Neural progenitor cell (in vitro differentiated cells): ENCODE measurements around the gene CLIC6. TPM values are rescaled to one million over a fixed set of nuclear protein-coding genes. Genes with fewer than 3 reads are reported as not detected.

Experiments used
- DNase-seq: peaks from one replicate; pipeline ENCODE4 v3.0.0-alpha.2; 2016; ENCODE audit warnings: low spot score
- H2AFZ ChIP-seq: fragments of 200-600 bp; sonication (generic); replicated peaks from 2 replicates; pipeline ENCODE4 v1.6.1; 2016; ENCODE audit warnings: antibody characterized with exemption
- H3F3A ChIP-seq: fragments of 200-600 bp; sonication (generic); 2 replicates; pipeline ENCODE4 v1.6.1; 2016; ENCODE audit warnings: antibody characterized with exemption, low read depth
- H3K27ac ChIP-seq: fragments of 200-600 bp; sonication (generic); 2 replicates; pipeline ENCODE4 v1.5.1; 2016; ENCODE audit warnings: mild to moderate bottlenecking
- H3K27me3 ChIP-seq: fragments of 200-600 bp; sonication (generic); 2 replicates; pipeline ENCODE4 v1.6.1; 2016; ENCODE audit warnings: mild to moderate bottlenecking, moderate library complexity
- H3K36me3 ChIP-seq: fragments of 200-600 bp; sonication (generic); 2 replicates; pipeline ENCODE4 v1.5.1; 2016
- H3K4me1 ChIP-seq: fragments of 200-600 bp; sonication (generic); 2 replicates; pipeline ENCODE4 v1.6.1; 2016; ENCODE audit warnings: mixed run types
- H3K4me2 ChIP-seq: fragments of 200-600 bp; sonication (generic); 2 replicates; pipeline ENCODE4 v1.6.1; 2016
- H3K4me3 ChIP-seq: fragments of 200-600 bp; sonication (generic); 2 replicates; pipeline ENCODE4 v1.5.1; 2016
- H3K79me2 ChIP-seq: fragments of 200-600 bp; sonication (generic); 2 replicates; pipeline ENCODE4 v1.6.1; 2016; ENCODE audit warnings: low read depth
- H3K9ac ChIP-seq: fragments of 200-600 bp; sonication (generic); 2 replicates; pipeline ENCODE4 v1.6.1; 2016
- H3K9me3 ChIP-seq: fragments of 200-600 bp; sonication (generic); 2 replicates; pipeline ENCODE4 v1.5.1; 2016; ENCODE audit warnings: low read depth
- H4K20me1 ChIP-seq: fragments of 200-600 bp; sonication (generic); 2 replicates; pipeline ENCODE4 v1.6.1; 2016; ENCODE audit warnings: low read depth
- H3K27ac Mint-ChIP-seq: 3 replicates; pipeline ENCODE4 v1.8.0; 2021; ENCODE audit warnings: mixed read lengths
- H3K27me3 Mint-ChIP-seq: 2 replicates; pipeline ENCODE4 v1.8.0; 2022; ENCODE audit warnings: low read depth, mild to moderate bottlenecking, inconsistent platforms, moderate library complexity, mixed read lengths; ENCODE audit not compliant: insufficient read depth
- H3K36me3 Mint-ChIP-seq: 3 replicates; pipeline ENCODE4 v1.8.0; 2021; ENCODE audit warnings: mixed read lengths
- H3K4me1 Mint-ChIP-seq: 3 replicates; pipeline ENCODE4 v1.8.0; 2021; ENCODE audit warnings: mixed read lengths
- H3K4me3 Mint-ChIP-seq: 3 replicates; pipeline ENCODE4 v1.8.0; 2021; ENCODE audit warnings: mild to moderate bottlenecking, moderate library complexity, mixed read lengths
- H3K9me3 Mint-ChIP-seq: 3 replicates; pipeline ENCODE4 v1.8.0; 2020; ENCODE audit warnings: mixed read lengths
- EZH2 ChIP-seq: fragments of 200-600 bp; sonication (generic); IDR thresholded peaks from 2 replicates; pipeline ENCODE4 v1.6.1; 2017; ENCODE audit warnings: antibody characterized with exemption, mild to moderate bottlenecking, moderate library complexity
- EZH2phosphoT487 ChIP-seq: fragments of 200-600 bp; sonication (generic); IDR thresholded peaks from 2 replicates; pipeline ENCODE4 v1.6.1; 2017; ENCODE audit warnings: antibody characterized with exemption
- total RNA-seq: library from RNA; depleted of rRNA; stranded (reverse); fragments of >200 nt; gene quantifications from 2 replicates; pipeline ENCODE4 v1.2.3, GENCODE V29; 2015; ENCODE audit warnings: low replicate concordance
- TF ChIP-seq, protein P1 (sequence below): fragments of 200-600 bp; sonication (generic); IDR thresholded peaks from 2 replicates; pipeline ENCODE4 v1.5.1; 2017; ENCODE audit warnings: antibody characterized with exemption, mild to moderate bottlenecking

The CLIC6 gene
- total RNA-seq, 1 donor from 2014 or later, result 0.15 TPM

DNA sequence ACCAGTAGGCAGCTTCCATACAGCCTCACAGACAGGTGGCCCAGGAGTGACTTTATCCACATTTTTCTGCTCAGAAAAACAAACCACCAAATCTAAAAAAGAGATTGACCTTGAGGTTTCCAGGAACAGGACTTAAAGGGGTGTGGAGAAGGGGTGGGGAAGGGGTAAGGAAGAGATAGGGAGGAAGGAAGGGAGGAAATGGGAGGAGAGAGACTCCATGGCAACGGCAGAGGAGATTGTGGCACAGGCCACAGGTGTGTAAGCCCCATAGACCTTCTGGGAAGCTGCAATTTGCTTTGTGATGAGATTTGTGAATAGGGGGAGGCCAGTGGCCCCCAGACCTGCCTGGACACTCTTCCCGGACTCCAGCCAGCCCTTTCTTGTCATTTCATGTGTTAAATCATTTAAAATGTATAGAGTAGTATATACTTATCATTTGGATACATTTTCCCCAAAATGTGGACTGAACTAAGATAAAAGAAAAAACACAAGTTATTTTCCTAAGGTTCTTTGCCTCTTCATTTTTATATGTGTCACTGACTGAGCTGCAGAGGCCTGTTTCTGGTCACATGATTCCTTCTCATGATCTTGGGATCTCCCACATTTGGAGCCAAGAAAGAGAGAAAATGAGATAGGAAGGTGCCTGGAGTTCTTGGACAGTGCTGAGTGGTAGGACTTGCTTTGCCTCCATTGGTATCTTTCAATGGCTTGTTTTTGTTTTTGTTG lies 55.5 kb downstream of the CLIC6 start:
- Histone ChIP-seq H3K79me2 (no peaks in the 10 kb centered on the region), H3K4me2 (no peak overlapping the region), H3K4me3 (no peak overlapping the region), H3K9me3 (no peaks in the 10 kb centered on the region), H4K20me1 (no peaks in the 10 kb centered on the region), H3F3A (no peaks in the 10 kb centered on the region), H3K36me3 (no peaks in the 10 kb centered on the region), H3K27ac (no peak overlapping the region), H2AFZ (no peak overlapping the region), H3K9ac (no peak overlapping the region), H3K27me3 (no peaks in the 10 kb centered on the region), H3K4me1 (no peaks in the 10 kb centered on the region)
- Mint-ChIP-seq H3K4me1 (no peaks in the 10 kb centered on the region), H3K27ac (no peak overlapping the region), H3K4me3 (no peak overlapping the region), H3K36me3 (no peaks in the 10 kb centered on the region), H3K27me3 (peaks cover 9% of the 10 kb centered on the region), H3K9me3 (peaks cover 2% of the 10 kb centered on the region)
- DNase-seq, result no peak
- no peak for TF ChIP-seq EZH2
- TF ChIP-seq, protein P1, sequence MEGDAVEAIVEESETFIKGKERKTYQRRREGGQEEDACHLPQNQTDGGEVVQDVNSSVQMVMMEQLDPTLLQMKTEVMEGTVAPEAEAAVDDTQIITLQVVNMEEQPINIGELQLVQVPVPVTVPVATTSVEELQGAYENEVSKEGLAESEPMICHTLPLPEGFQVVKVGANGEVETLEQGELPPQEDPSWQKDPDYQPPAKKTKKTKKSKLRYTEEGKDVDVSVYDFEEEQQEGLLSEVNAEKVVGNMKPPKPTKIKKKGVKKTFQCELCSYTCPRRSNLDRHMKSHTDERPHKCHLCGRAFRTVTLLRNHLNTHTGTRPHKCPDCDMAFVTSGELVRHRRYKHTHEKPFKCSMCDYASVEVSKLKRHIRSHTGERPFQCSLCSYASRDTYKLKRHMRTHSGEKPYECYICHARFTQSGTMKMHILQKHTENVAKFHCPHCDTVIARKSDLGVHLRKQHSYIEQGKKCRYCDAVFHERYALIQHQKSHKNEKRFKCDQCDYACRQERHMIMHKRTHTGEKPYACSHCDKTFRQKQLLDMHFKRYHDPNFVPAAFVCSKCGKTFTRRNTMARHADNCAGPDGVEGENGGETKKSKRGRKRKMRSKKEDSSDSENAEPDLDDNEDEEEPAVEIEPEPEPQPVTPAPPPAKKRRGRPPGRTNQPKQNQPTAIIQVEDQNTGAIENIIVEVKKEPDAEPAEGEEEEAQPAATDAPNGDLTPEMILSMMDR, result no peak
- no peak for TF ChIP-seq EZH2phosphoT487

DNA sequence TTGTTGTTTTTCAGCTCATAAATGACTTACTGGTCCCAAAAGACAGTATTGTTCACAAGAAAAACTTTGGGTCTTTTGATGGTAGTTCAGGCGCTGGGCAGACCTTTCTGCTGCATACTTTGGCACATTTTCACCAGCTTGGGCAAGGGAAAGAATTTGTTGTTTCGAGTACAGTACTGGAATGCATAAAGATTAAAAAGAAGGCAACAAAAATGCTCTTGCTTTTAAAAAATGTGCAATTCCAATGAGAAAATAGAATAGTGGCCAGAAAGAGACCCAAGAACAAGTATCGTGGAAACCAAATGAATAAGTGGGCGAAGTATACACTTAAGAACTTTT lies 56.0 kb downstream of the CLIC6 start:
- H4K20me1 ChIP-seq, result no peaks in the 10 kb centered on the region
- Mint-ChIP-seq H3K4me3 (no peak overlapping the region), H3K36me3 (no peaks in the 10 kb centered on the region), H3K27me3 (peaks cover 6% of the 10 kb centered on the region), H3K4me1 (no peaks in the 10 kb centered on the region), H3K9me3 (peaks cover 2% of the 10 kb centered on the region), H3K27ac (no peak overlapping the region)
- no peak for DNase-seq
- H3K4me3 ChIP-seq, result no peak overlapping the region
- H2AFZ ChIP-seq, result no peak overlapping the region
- no peaks in the 10 kb centered on the region for H3K79me2 ChIP-seq
- no peak overlapping the region for H3K27ac ChIP-seq
- no peak overlapping the region for H3K9ac ChIP-seq
- no peaks in the 10 kb centered on the region for H3K36me3 ChIP-seq
- TF ChIP-seq EZH2phosphoT487 (no peak), EZH2 (no peak)
- TF ChIP-seq, protein P1, result no peak
- no peaks in the 10 kb centered on the region for H3K27me3 ChIP-seq
- H3F3A ChIP-seq, result no peaks in the 10 kb centered on the region
- no peak overlapping the region for H3K4me2 ChIP-seq
- H3K4me1 ChIP-seq, result no peaks in the 10 kb centered on the region
- H3K9me3 ChIP-seq, result no peaks in the 10 kb centered on the region

DNA sequence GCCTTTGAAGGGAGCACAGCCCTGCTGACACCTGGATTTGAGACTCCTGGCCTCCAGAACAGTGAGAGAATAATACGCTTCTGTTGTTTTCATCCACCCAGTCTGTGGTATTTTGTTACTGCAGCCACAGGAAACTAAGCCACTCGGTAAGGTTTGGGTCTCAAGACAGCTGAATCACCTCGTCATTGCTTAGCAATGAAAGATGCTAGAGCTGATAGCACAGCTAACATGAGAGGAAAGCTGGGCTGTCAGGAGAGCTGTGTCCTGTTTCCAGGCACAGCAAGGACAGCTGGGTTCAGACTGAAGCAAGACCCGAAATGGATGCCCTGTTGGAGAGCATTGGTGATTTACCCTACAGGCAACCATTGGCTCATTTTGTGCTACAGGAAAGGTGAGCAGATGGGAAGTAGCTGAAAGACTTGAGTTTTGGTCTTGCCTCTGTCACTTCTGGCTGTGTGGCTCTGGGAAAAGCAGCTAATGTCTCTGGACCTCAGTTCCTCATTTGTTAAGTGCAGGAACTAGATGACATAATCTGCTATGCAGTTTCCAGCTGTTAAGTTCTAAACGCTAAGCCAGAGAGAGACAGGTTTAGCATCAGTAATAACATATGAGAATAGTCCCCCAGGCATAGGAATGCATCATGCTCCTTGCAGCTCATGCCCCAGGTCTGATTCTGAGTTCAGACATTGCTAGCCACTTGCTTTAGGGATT lies 58.0 kb downstream of the CLIC6 start:
- H3K27me3 Mint-ChIP-seq, result peaks cover 6% of the 10 kb centered on the region
- Histone ChIP-seq H3K79me2 (no peaks in the 10 kb centered on the region), H3F3A (no peaks in the 10 kb centered on the region), H3K36me3 (no peaks in the 10 kb centered on the region), H2AFZ (no peak overlapping the region), H3K9me3 (no peaks in the 10 kb centered on the region), H3K27me3 (no peaks in the 10 kb centered on the region), H3K4me1 (no peaks in the 10 kb centered on the region), H3K4me3 (no peak overlapping the region), H3K27ac (no peak overlapping the region), H3K4me2 (no peak overlapping the region), H4K20me1 (no peaks in the 10 kb centered on the region), H3K9ac (no peak overlapping the region)
- DNase-seq, result no peak
- no peaks in the 10 kb centered on the region for H3K36me3 Mint-ChIP-seq
- H3K4me1 Mint-ChIP-seq, result no peaks in the 10 kb centered on the region
- TF ChIP-seq EZH2 (no peak), EZH2phosphoT487 (no peak)
- TF ChIP-seq, protein P1, result no peak
- H3K27ac Mint-ChIP-seq, result no peak overlapping the region
- peaks cover 2% of the 10 kb centered on the region for H3K9me3 Mint-ChIP-seq
- H3K4me3 Mint-ChIP-seq, result no peak overlapping the region
